ENCODE results near the gene SSR2.

SSR2 gene

DNA sequence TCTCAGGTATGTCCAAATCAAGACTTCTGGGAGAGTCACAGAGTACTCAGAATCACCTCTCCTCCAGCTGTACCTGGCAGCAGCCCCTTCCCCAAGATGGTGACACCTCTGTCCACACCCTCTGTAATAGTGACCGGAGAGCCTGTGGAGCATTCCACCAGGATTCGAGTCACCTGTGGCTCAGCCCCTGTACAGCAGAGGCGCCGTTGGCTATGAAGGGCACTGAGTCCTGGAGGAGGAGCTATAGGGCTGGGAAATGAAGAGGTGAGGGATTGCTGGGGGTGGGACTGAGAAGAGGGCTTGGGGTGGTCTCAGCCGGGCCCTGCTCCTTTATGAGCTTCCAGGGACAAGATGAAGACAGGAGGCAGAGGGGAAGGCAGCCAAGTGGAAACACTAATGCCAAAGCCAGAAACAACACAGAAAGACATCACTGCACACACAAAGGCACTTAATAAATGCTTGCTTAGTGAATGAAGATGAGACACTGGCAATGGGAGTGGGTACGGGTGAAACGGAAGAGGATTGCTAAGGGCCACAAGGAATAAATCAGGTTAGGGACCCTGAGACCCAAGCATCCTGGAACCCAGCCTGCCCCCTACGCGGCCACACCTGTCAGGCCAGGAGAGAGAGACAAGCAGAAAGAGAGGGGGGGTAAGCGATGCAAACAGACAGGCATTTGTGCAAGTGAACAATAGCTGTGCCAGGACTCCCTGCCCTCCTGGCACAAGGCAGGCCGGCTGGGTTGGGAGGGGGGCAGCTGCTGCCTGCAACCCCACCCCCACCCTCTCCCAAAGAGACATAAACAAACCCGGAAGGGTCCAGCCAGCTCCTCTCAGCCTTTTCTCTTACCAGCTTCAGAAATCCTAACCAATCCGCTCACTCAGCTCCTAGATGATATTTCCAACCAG lies 46.3 kb downstream of the SSR2 start:
- no peak for DNase-seq (ENCODE audit: low spot score)

DNA sequence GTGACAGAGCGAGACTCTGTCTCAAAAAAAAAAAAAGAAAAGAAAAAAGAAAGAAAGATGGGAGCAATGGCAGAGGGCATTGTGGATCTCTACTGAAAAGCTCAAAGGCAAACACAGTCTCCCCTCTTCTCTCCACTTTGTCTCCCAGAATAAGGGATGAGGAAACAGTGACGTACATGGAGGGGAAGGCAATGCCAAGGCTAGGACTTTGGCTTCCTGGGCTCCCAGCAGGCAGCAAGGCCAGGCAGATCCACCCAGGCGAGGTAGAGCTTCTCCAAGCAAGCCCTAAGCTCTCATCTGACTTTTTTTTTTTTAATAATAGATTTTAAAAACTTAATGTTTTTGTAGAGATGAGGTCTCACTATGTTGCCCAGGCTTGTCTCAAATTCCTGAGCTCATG lies 47.0 kb downstream of the SSR2 start:
- no peak for DNase-seq (ENCODE audit: low spot score)

DNA sequence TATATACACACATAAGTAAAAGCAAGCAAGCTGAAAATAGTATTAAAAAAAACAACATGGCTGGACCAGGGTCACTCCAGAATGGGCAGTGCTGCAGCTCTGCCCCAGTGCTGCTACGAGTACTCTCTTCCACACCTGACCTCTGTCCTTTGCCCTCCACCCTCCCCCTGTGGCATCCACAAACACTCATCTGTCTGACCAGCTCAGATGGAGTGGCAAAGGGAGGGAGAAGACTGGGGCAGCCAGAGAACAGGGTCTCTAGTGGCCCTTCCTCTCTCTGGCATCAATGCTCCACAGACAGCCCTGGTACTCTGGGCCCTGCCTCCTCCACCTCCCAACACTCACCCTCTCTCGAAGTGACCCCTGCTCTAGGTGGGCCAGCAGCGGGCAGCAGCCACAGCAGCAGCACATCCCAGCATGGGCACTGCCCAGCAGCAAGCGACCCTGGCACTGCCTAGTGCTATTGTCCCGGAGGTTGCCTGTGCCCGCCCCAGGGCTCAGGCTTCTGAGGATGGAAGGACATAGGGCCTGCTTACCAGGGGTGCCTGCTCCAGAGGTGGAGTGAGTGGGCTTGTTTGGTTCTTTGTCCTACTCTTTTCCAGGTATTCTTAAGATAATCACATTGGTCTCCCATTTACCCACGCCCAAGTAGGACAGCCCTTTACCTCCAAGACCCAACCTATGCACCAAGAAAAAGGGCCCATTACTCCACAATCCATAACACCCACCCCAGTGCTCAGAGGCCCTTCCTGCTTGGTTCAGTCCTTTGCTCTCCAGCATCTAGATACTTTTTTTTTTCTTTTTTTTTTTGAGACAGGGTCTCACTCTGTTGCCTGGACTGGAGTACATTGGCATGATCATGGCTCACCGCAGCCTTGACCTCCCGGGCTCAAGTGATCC lies 48.6 kb downstream of the SSR2 start:
- no peak for DNase-seq (ENCODE audit: low spot score)

DNA sequence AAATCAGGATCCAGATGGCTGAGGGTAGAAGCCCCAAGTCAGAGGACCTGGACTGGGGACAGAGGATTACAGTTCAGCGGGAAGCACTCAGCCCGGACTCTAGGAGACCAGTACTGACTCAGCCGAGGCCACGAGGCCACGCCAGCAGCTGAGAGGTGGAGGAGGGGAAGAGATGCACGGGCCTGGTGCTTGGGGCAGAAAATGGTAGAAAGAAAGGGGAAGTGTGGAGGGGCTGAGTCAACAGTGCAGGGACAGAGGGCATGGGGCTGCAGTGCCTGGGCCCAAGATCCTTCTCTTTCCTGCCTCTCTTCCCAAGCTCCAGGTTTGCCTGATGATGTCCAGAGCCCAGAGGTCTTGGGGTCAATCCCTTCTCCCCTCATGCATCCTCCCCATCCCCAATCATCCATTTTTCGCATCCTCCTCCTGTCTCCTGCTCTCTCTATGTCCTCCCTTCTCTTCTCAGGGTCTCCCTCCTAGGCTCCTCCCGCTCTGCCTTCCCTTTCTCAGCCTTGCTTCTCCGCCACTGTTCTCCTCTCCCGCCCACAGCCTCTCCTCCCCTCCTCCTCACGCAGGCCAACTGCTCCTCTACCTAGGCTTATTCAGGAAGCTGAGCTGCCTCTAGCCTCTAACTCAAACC lies 50.1 kb downstream of the SSR2 start:
- DNase-seq (ENCODE audit: low spot score), result peak; percentile 45

DNA sequence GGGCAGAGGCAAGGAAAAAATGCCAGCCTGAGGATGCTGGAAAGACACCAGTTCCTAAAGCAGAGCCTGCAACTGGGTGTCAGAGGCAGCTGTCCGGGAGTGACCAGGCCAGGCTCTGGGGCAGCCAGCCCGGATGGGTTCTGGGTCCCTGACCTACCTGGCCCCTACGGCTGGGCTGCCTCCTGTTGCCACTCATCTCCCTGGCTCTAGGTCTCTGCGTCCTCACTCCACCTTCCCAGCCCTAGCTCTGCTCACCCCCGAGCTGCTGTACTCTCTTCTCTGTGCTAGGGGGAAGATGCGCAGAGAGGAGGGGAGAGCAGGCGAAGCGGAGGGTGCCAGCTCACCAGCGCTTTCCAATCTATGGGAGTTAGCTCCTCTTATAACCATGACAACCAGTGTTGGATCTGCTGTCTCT lies 51.4 kb downstream of the SSR2 start:
- no peak for DNase-seq (ENCODE audit: low spot score)

DNA sequence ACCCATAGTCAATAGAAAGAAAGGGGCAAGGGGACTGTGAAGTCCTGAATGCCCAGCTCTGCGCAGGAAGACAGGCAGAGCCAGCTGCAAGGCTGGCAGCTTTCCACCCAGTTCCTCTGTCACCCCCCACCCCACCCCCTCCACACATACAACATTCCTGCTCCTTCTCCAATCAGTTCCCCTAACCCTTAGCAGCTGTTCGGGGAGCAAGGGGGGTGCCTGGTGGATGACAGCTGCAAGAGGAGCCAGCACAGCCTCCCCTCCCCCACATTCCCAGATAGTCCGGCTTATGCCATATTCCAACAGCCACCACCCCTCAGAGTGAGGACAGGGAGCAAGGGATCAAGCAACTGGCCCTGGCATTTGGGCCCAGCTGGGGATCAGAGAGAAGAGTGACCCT lies 52.1 kb downstream of the SSR2 start:
- DNase-seq (ENCODE audit: low spot score), result no peak

DNA sequence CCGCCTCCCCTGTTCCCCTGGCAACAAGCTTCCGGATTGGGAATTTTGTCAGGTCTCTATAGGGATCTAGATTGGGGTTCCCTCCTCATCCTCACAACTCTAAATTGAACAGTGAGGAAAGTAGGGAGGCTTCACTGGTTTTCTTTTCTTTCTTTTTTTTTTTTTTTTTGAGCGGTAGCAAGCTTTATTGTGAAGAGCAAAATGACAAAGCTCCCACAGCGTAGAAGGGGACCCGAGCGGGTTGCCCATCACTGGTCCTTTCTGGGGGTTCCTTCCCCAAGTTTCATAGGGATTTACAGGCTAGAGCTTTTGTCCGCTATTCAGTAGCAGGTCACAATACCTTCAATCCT lies 52.7 kb downstream of the SSR2 start:
- DNase-seq (ENCODE audit: low spot score), result no peak

DNA sequence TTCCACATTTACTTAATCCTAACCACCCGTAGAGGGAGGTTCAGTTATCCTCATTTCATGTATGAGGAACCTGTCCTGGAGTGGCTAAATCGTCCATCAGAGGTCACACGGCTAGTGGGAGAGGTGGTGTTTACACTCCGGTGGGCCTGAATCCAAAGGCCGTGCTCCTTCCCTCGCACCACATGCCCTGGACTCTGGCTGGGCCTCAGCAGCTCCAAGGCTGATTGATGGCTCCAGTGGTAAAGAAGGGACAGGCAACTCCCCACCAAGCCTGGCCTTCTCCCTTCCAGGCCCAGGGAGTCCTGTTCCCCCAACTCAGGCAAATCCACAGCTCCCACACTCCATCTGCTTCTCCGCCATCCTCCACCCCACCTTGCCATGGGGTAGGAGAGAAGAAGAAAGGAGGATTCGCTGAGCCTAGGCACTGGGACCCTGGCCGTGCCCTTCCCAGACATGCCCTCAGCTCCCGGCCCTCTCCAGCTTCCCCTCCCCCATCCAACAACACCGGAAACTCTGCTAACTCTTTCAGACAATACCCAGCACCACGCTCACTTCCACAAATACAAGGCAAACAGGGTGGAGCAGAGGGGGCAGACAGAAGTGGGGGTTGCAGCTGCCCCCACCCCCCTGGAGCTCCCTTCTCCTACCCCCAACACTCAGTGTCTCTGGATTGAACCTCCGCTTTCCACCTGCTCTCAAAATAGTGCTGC lies 53.3 kb downstream of the SSR2 start:
- DNase-seq (ENCODE audit: low spot score), result no peak

DNA sequence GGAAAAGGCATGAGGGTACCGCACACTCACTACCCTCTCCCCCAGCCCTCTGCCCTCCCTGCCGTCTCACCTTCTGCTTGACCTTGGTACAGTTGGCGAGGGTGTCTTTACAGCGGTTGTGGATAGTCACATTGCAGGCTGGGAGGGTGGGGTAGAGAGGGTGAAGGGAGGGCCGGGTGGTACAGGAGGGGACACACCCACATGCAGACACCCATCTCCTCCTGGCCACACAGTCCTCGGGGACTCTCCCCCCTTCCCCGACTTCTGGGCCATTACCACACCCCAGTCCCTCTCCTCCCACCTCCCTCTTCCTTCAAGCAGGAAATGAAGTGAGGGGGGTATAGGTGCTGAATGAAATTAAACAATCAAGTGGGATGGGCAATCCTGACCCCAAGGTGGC lies 54.0 kb downstream of the SSR2 start:
- no peak for DNase-seq (ENCODE audit: low spot score)

DNA sequence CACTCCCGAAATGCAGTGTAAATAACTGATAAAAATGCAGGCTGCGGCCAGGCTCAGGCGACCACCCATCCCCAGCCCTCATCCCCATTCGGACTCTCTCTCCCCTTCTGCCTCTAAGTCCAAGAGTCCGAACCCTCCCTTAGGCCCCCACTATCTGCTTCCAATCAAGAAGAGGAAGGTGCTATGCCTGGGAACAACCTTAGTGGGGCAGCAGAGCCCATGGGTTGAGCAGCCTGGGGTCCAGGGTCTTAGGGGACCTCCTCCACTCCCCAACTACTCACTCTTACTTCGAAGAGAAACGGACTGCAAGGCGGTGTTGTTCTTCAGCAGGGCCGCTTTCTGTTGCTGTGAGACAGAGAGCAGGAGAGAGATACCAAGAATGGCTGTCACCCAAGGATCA lies 54.6 kb downstream of the SSR2 start:
- no peak for DNase-seq (ENCODE audit: low spot score)

DNA sequence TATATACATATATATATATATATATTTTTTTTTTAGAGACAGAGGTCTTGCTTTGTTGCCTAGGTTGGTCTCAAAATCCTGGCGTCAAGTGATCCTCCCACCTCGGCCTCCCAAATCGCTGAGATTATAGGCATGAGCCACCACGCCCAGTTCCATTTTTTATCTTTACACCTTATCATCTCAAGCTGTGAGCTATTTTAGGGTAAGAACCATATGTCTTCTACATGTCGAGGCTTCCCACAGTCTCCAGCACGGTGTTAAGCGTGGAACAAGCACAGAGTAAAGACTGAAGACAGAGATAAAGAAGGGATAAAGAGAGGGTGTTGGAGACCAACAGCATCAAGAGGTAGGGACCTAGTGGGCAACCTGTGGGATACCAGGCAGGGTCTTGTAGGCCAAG lies 56.6 kb downstream of the SSR2 start:
- DNase-seq (ENCODE audit: low spot score), result no peak

DNA sequence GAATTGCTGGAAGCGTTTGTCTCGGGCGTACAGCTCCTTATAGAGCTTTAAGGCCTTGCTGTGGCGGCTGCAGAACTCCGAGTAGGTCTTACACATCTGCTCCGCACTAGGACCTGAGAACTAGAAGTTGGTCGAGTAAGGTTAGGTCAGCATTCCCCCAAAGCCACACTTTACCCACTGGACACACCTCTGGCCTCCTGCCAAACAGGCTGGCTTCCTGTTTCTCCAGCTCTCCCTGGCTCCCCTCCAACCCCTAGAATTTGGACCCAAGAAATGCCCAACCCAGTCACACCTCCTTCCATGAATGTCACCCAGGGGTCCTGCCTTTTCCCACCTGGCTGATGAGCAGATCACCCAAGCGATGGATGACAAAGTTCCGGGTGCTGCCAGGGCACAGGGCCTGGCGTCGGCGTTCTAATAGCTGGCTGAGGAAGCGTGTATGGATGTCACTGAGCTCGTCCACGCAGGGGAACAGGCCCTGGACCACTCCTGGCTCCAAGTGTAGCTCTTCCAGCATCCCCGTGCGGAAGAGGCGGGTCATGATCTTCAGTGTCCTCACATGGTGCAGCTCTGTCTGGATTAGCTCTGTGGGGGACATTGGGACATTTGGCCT lies 58.0 kb downstream of the SSR2 start:
- DNase-seq (ENCODE audit: low spot score), result peak; percentile 72

DNA sequence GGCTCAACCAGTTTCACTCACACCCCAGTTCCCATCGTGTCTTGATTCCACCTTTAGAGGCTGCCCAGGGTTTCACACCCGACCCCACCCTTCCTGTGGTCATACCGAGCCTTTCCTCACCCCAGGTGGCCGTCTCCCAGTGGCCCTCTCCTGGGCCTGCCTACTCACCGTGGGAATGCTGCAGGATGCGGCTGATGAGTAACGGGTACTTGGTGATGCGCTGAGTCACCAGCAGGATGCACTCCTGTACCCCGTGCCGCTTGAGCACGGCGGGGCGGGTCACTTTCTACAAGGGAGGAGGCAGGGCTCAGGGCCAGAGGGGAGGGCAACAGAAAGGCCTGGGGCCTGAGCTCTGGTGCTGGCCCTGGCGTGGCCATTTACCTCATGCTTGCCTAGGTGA lies 58.8 kb downstream of the SSR2 start:
- peak; percentile 99 for DNase-seq (ENCODE audit: low spot score)

DNA sequence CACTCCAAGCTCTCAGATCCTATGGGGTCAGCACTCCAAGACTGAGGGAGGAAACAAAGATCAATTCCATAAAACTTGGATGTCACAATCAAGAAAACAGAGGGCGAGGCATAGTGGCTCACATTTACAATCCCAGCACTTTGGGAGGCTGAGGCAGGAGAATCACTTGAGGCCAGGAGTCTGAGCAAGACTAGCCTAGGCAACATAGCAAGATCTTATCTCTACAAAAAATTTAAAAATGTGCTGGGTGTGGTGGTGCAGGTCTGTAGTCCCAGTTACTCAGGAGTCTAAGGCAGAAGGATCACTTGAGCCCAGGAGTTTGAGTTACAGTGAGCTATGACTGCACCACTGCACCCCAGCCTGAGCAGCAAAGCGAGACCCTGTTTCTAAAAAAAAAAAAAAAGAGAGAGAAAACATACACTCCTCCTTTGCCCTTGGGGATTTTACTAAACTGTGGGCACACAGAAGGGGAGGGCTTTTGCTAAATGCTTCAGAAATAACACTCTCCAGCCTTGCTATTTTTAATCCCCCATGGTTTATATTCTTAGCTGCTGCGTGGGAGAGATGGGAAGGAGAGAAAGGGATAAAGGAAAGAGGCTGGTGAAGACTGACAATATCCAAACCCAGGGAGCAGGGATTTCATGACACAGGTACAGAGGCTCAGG lies 60.5 kb downstream of the SSR2 start:
- no peak for DNase-seq (ENCODE audit: low spot score)
